NT2/D1 (cell line): Measurements from ENCODE around the gene NOX3.

ENCODE experiments used
- SUZ12 ChIP-seq: IDR thresholded peaks from 2 replicates; pipeline ENCODE4 v1.6.1; 2011; ENCODE audit not compliant: insufficient read length, insufficient read depth; ENCODE audit errors: extremely low read depth
- YY1 ChIP-seq: IDR thresholded peaks from 2 replicates; pipeline ENCODE4 v1.6.1; 2011; ENCODE audit not compliant: insufficient read length, insufficient read depth
- ZNF274 ChIP-seq: IDR thresholded peaks from 2 replicates; pipeline ENCODE4 v1.6.1; 2011; ENCODE audit warnings: mild to moderate bottlenecking, low read depth, low read length

DNA sequence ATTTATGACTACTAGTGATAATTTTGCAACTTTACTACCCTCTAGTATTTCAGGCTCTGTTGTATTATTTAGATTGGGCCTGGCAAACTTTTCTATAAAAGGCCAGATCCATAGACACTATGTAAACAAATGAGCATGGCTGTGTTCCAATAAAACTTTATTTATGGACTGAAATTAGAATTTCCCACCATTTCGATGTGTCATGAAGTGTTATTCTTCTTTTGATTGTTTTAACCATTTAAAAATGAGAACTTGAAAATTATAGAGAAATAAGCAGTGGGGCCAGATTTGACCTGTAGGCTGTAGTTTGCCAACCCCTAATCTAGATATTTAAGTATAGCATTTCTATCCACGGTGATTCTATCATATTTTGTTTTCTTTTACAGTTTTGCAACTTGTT is 79.8 kb downstream of the NOX3 start:
- TF ChIP-seq SUZ12 (no peak), YY1 (no peak), ZNF274 (no peak)
